Caco-2 (cell line): ENCODE measurements around the gene CDC34. TPM values are rescaled to one million over a fixed set of nuclear protein-coding genes. Genes with fewer than 3 reads are reported as not detected.

Source experiments
- BruUV-seq: library from RNA; stranded (reverse); fragments of 400-500 nt; replicated peaks from 2 replicates; lab custom pipeline; 2021; lab: Mats Ljungman, UMichigan
- CTCF ChIA-PET: fragments of 300-600 bp; sonication (Branson Sonifier 250); formaldehyde crosslinking; loops from one replicate; lab custom pipeline; 2022; ENCODE audit warnings: antibody characterized with exemption; lab: Charles Lee
- POLR2A ChIA-PET: fragments of 300-600 bp; sonication (Branson Sonifier 250); formaldehyde crosslinking; loops from one replicate; lab custom pipeline; 2022; ENCODE audit warnings: antibody characterized with exemption; lab: Charles Lee
- DNase-seq, 2 experiments: peaks; one replicate each; pipeline versions ENCODE4 v3.0.0 to v3.0.0-alpha.2; 2020 to 2022
- H3K27me3 ChIP-seq: replicated peaks from 2 replicates; pipeline ENCODE4 v1.6.0; 2011; ENCODE audit warnings: low read length; ENCODE audit not compliant: control insufficient read depth, insufficient read depth
- H3K36me3 ChIP-seq: 2 replicates; pipeline ENCODE4 v1.5.1; 2011; ENCODE audit warnings: low read length; ENCODE audit not compliant: control insufficient read depth, insufficient read depth
- H3K4me1 ChIP-seq: fragments of 250-450 bp; sonication (Bioruptor Pico); 2 replicates; pipeline ENCODE4 v1.5.1; 2020; ENCODE audit warnings: mild to moderate bottlenecking
- H3K4me3 ChIP-seq: 2 replicates; pipeline ENCODE4 v1.5.1; 2011; ENCODE audit warnings: low read depth, mild to moderate bottlenecking, control low read depth, low read length
- H3K9me3 ChIP-seq: fragments of 250-450 bp; sonication (Bioruptor Pico); 2 replicates; pipeline ENCODE4 v1.5.1; 2020; ENCODE audit warnings: mild to moderate bottlenecking, moderate library complexity
- H3K27ac Mint-ChIP-seq: one replicate; pipeline ENCODE4 v1.8.0; 2022; ENCODE audit warnings: mixed read lengths; ENCODE audit not compliant: unreplicated experiment
- H3K27me3 Mint-ChIP-seq: one replicate; pipeline ENCODE4 v1.8.0; 2022; ENCODE audit warnings: mixed read lengths; ENCODE audit not compliant: insufficient read depth, unreplicated experiment
- H3K36me3 Mint-ChIP-seq: one replicate; pipeline ENCODE4 v1.8.0; 2022; ENCODE audit warnings: mild to moderate bottlenecking, mixed read lengths; ENCODE audit not compliant: insufficient read depth, unreplicated experiment
- H3K4me1 Mint-ChIP-seq: one replicate; pipeline ENCODE4 v1.8.0; 2022; ENCODE audit warnings: low read depth, mixed read lengths; ENCODE audit not compliant: unreplicated experiment
- H3K4me3 Mint-ChIP-seq: one replicate; pipeline ENCODE4 v1.8.0; 2022; ENCODE audit warnings: mild to moderate bottlenecking, moderate library complexity, mixed read lengths; ENCODE audit not compliant: unreplicated experiment
- H3K9me3 Mint-ChIP-seq: one replicate; pipeline ENCODE4 v1.8.0; 2022; ENCODE audit warnings: mixed read lengths; ENCODE audit not compliant: unreplicated experiment
- intact Hi-C: fragments of 100-400 bp; cut with micrococcal nuclease; formaldehyde crosslinking; loops from one replicate; pipeline ENCODE4 v1.10.0; 2022; ENCODE audit not compliant: unreplicated experiment
- total RNA-seq: library from RNA; stranded (reverse); gene quantifications from 2 replicates; pipeline ENCODE4 v1.2.3, GENCODE V29; 2022
- TF ChIP-seq, protein P1 (sequence below), 2 experiments: fragments of 200-600 bp in 1 of 2; IDR thresholded peaks; 1 replicate in 1 of 2; 2 replicates in 1 of 2; pipeline versions ENCODE4 v1.5.1 to v1.8.0; 2011 to 2022; ENCODE audit warnings: antibody characterized with exemption in 1 of 2, control low read depth in 1 of 2, inconsistent platforms in 1 of 2, low read depth in 1 of 2, low read length in 1 of 2, mild to moderate bottlenecking in 1 of 2, moderate library complexity in 1 of 2; ENCODE audit not compliant: insufficient read depth in 1 of 2, severe bottlenecking in 1 of 2, unreplicated experiment in 1 of 2

Gene CDC34
- total RNA-seq, 1 experiment from 2014 or later = 129 TPM

DNA sequence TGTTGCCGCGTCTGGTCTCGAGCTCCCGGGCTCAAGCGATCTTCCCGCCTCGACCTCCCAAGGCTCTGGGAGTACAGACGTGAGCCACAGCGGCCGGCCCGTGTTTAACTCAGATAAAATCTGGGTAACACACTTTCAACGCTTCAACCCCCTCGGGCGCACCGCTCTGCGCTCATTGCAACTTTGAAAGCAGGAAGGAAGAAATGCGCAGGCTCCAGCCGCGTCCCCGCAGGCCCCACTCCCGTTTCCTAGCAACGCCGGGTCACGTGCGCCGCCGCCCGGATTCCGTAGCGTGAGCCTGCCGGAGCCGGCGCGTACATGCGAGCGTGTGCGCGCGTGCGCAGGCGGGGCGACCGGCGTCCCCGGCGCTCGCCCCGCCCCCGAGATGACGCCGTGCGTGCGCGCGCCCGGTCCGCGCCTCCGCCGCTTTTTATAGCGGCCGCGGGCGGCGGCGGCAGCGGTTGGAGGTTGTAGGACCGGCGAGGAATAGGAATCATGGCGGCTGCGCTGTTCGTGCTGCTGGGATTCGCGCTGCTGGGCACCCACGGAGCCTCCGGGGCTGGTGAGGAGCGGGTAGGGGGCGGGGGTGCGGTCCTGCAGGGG lies 40.7 kb downstream of the CDC34 start, which contains the start of gene BSG:
BSG (plus strand) TSS at position 457 of the 603 bp plus-strand sequence; CDS start at position 496, 39 bp downstream.
- intact Hi-C loops = loop anchor here (2.0 to 5.0 kb wide), 2 partner anchors 40 to 61 kb away; partner anchors contain the start of genes CDC34 and POLRMT
- no peaks in the 10 kb centered on the region for H3K9me3 ChIP-seq
- TF ChIP-seq, protein P1, sequence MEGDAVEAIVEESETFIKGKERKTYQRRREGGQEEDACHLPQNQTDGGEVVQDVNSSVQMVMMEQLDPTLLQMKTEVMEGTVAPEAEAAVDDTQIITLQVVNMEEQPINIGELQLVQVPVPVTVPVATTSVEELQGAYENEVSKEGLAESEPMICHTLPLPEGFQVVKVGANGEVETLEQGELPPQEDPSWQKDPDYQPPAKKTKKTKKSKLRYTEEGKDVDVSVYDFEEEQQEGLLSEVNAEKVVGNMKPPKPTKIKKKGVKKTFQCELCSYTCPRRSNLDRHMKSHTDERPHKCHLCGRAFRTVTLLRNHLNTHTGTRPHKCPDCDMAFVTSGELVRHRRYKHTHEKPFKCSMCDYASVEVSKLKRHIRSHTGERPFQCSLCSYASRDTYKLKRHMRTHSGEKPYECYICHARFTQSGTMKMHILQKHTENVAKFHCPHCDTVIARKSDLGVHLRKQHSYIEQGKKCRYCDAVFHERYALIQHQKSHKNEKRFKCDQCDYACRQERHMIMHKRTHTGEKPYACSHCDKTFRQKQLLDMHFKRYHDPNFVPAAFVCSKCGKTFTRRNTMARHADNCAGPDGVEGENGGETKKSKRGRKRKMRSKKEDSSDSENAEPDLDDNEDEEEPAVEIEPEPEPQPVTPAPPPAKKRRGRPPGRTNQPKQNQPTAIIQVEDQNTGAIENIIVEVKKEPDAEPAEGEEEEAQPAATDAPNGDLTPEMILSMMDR (IDR thresholded peaks at IDR 0.05; ENCODE audit: insufficient read depth in 1 of 2, low read depth in 1 of 2, low read length in 1 of 2, severe bottlenecking in 1 of 2, unreplicated experiment in 1 of 2) = no peak
- H3K4me3 Mint-ChIP-seq = peak within 1 kb of the TSS; percentile 98
- H3K27ac Mint-ChIP-seq = peak within 1 kb of the TSS; percentile 100
- no TSS peak for BruUV-seq
- CTCF ChIA-PET = interaction anchor here (0.8 to 1.5 kb wide), 2 partner anchors 16 to 66 kb away, joined by 4 to 6 read pairs; no protein-coding TSS in a partner anchor
- peaks cover 19% of the 10 kb centered on the region for H3K4me1 ChIP-seq
- H3K4me3 ChIP-seq = peak within 1 kb of the TSS; percentile 65
- H3K36me3 ChIP-seq = no peaks in the 10 kb centered on the region; the same call in 1 of the 2 replicates
- POLR2A ChIA-PET = interaction anchor here (0.5 to 1.1 kb wide), 3 partner anchors 28 to 72 kb away, joined by 3 to 4 read pairs (median 3); partner anchors contain the start of gene CDC34
- H3K9me3 Mint-ChIP-seq = no peaks in the 10 kb centered on the region
- DNase-seq = peak; percentile 97
- H3K27me3 ChIP-seq = no peaks in the 10 kb centered on the region
- peaks cover 13% of the 10 kb centered on the region for H3K4me1 Mint-ChIP-seq
- H3K36me3 Mint-ChIP-seq = peaks cover 65% of the 10 kb centered on the region
- H3K27me3 Mint-ChIP-seq = no peaks in the 10 kb centered on the region

DNA sequence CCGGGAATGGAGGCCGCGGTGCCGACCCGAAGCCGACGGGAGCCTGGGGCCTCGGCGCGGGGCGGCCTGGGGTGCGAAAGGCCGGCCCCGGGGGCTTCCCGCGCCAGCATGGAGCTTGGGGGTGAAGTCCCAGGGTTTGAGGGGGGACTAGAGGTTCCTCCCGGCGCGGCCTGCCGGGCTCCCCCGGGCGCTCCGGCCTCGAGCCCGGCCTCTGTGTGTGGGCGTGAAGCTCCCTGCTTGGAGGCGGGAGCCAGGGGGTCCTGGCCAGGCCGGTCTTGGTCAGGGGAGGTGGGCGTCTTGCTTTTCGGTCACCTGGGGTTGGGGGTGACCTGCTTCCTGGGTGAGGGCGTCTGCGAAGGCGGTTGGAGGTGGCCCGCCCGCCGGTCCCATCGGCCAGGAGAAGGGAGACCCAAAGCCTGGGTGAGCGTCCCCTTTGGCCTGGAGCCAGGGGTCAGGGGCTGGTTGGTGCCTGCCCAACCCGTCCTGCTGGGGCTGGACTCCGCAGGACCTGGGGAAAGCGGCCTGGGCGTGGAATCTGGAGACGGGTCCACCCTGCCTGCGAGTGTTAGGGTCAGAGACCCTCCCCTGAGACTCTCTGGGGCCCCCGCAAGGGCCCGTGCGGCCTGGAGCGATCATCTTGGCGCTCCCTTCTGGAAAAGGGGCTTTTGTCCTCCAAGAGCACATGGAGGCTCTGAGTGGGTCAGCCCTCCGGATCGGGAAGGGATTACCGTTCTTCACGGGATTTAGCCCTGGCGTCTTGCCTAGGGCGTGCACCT lies 41.4 kb downstream of the CDC34 start:
- BruUV-seq = TSS peak; percentile 75
- TF ChIP-seq, protein P1 (IDR thresholded peaks at IDR 0.05; ENCODE audit: insufficient read depth in 1 of 2, low read depth in 1 of 2, low read length in 1 of 2, severe bottlenecking in 1 of 2, unreplicated experiment in 1 of 2) = no peak
- Mint-ChIP-seq H3K4me1 (peaks cover 13% of the 10 kb centered on the region), H3K9me3 (no peaks in the 10 kb centered on the region), H3K4me3 (peak overlapping the region; percentile 98), H3K36me3 (peaks cover 65% of the 10 kb centered on the region), H3K27me3 (no peaks in the 10 kb centered on the region), H3K27ac (peak overlapping the region; percentile 100)
- CTCF ChIA-PET = interaction anchor here (1.5 kb wide), 1 partner anchor 66 kb away, joined by 6 read pairs; no protein-coding TSS in a partner anchor
- Histone ChIP-seq H3K36me3 (no peaks in the 10 kb centered on the region; the same call in 1 of the 2 replicates), H3K27me3 (no peaks in the 10 kb centered on the region), H3K4me1 (peaks cover 19% of the 10 kb centered on the region), H3K4me3 (peak overlapping the region; percentile 50), H3K9me3 (no peaks in the 10 kb centered on the region)
- peak in 1 of 2 experiments; percentile 41 for DNase-seq
- intact Hi-C loops = loop anchor here (2.0 to 5.0 kb wide), 2 partner anchors 41 to 60 kb away; partner anchors contain the start of genes CDC34 and POLRMT
- POLR2A ChIA-PET = interaction anchor here (0.6 kb wide), 1 partner anchor 25 kb away, joined by 8 read pairs; no protein-coding TSS in a partner anchor

DNA sequence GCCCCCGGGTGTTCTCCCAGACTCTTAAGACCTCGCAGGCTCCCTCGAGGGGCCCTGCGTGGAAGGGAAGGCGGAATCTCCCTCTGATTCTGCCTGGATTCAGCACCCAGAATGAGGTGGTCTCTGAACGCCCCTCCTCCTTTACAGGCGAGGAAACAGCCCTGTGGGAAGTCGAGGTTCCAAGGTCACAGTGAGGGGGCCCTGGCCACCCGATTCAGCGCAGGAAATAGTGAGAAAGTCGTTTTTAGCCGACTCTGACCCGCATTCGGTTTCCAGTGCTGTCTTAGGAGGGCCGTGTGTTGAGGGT lies 41.9 kb downstream of the CDC34 start:
- POLR2A ChIA-PET = no interaction called here
- intact Hi-C loops = loop anchor here (2.0 to 5.0 kb wide), 2 partner anchors 41 to 59 kb away; partner anchors contain the start of genes CDC34 and POLRMT
- H3K36me3 ChIP-seq = no peaks in the 10 kb centered on the region; the same call in 1 of the 2 replicates
- Mint-ChIP-seq H3K36me3 (peaks cover 65% of the 10 kb centered on the region), H3K4me1 (peaks cover 13% of the 10 kb centered on the region), H3K4me3 (peak overlapping the region; percentile 98), H3K27ac (peak overlapping the region; percentile 100), H3K9me3 (no peaks in the 10 kb centered on the region), H3K27me3 (no peaks in the 10 kb centered on the region)
- no peaks in the 10 kb centered on the region for H3K27me3 ChIP-seq
- H3K4me3 ChIP-seq = peak overlapping the region; percentile 50
- H3K9me3 ChIP-seq = no peaks in the 10 kb centered on the region
- CTCF ChIA-PET = no interaction called here
- TF ChIP-seq, protein P1 (IDR thresholded peaks at IDR 0.05; ENCODE audit: insufficient read depth in 1 of 2, low read depth in 1 of 2, low read length in 1 of 2, severe bottlenecking in 1 of 2, unreplicated experiment in 1 of 2) = no peak
- no TSS peak for BruUV-seq
- DNase-seq = no peak
- H3K4me1 ChIP-seq = peaks cover 19% of the 10 kb centered on the region
